Keratinocyte (primary cell): ENCODE data around the gene TEX261. TPM values are rescaled to one million over a fixed set of nuclear protein-coding genes. Genes with fewer than 3 reads are reported as not detected.
A peak's percentile ranks its signal among the peaks of the same experiment; 100 is the strongest.

Source experiments
- DNase-seq: peaks from one replicate; pipeline ENCODE4 v3.0.0-alpha.2; 2011; ENCODE audit warnings: low read depth, missing footprints, low spot score
- FAIRE-seq: peaks from 2 replicates; lab custom pipeline; 2011; peaks lifted over from hg19 to GRCh38; lab: Jason Lieb, UNC
- H2AFZ ChIP-seq: 2 replicates; pipeline ENCODE4 v1.6.0; 2012; ENCODE audit warnings: low read length, control low read depth, inconsistent platforms; ENCODE audit not compliant: control insufficient read depth
- H3K27ac ChIP-seq: 2 replicates; pipeline ENCODE4 v1.5.1; 2011; ENCODE audit warnings: low read length; ENCODE audit not compliant: control insufficient read depth, insufficient read depth
- H3K27me3 ChIP-seq: 3 replicates; pipeline ENCODE4 v1.6.0; 2011; ENCODE audit warnings: low read length; ENCODE audit not compliant: control insufficient read depth, insufficient read depth; ENCODE audit errors: extremely low read depth
- H3K36me3 ChIP-seq, 2 experiments: 2 replicates in 1 of 2; 3 replicates in 1 of 2; pipeline ENCODE4 v1.5.1; 2011; ENCODE audit warnings: low read length in 2 of 2, mild to moderate bottlenecking in 1 of 2; ENCODE audit not compliant: control insufficient read depth in 2 of 2, insufficient read depth in 2 of 2; ENCODE audit errors: extremely low read depth in 1 of 2
- H3K4me1 ChIP-seq: 3 replicates; pipeline ENCODE4 v1.5.1; 2011; ENCODE audit warnings: low read length; ENCODE audit not compliant: control insufficient read depth, insufficient read depth; ENCODE audit errors: extremely low read depth
- H3K4me2 ChIP-seq: 3 replicates; pipeline ENCODE4 v1.6.0; 2011; ENCODE audit warnings: low read depth, low read length; ENCODE audit not compliant: control insufficient read depth, insufficient read depth; ENCODE audit errors: extremely low read depth
- H3K4me3 ChIP-seq, 3 experiments: fragments of 200-600 bp in 1 of 3; sonication (generic) in 1 of 3; 2 replicates in 2 of 3; 3 replicates in 1 of 3; pipeline ENCODE4 v1.5.1; 2011 to 2016; ENCODE audit warnings: low read length in 3 of 3, mild to moderate bottlenecking in 3 of 3, control low read depth in 2 of 3, inconsistent platforms in 1 of 3, low read depth in 1 of 3, mixed read lengths in 1 of 3, mixed run types in 1 of 3, moderate library complexity in 1 of 3; ENCODE audit not compliant: control insufficient read depth in 2 of 3, insufficient read depth in 2 of 3; ENCODE audit errors: extremely low read depth in 1 of 3
- H3K79me2 ChIP-seq: 2 replicates; pipeline ENCODE4 v1.6.0; 2012; ENCODE audit warnings: low read length; ENCODE audit not compliant: control insufficient read depth, insufficient read depth
- H3K9ac ChIP-seq: 3 replicates; pipeline ENCODE4 v1.6.0; 2011; ENCODE audit warnings: low read length; ENCODE audit not compliant: control insufficient read depth, insufficient read depth; ENCODE audit errors: extremely low read depth
- H3K9me1 ChIP-seq: 3 replicates; pipeline ENCODE4 v1.6.0; 2011; ENCODE audit warnings: low read length; ENCODE audit not compliant: control insufficient read depth, insufficient read depth; ENCODE audit errors: extremely low read depth
- H3K9me3 ChIP-seq: 2 replicates; pipeline ENCODE4 v1.5.1; 2012; ENCODE audit warnings: low read depth, low read length; ENCODE audit not compliant: control insufficient read depth
- H4K20me1 ChIP-seq: 3 replicates; pipeline ENCODE4 v1.6.0; 2011; ENCODE audit warnings: low read length; ENCODE audit not compliant: control insufficient read depth, insufficient read depth; ENCODE audit errors: extremely low read depth
- CTCF ChIP-seq, 3 experiments: IDR thresholded peaks in 1 of 3; conservative IDR thresholded peaks in 1 of 3; optimal IDR thresholded peaks in 1 of 3; 2 replicates in 2 of 3; 3 replicates in 1 of 3; pipeline versions ENCODE3 to v1.5.1; 2011; ENCODE audit warnings: low read length in 3 of 3, mild to moderate bottlenecking in 3 of 3, moderate library complexity in 2 of 3, control low read depth in 1 of 3, inconsistent platforms in 1 of 3; ENCODE audit not compliant: insufficient read depth in 2 of 3; ENCODE audit errors: extremely low read depth in 1 of 3
- EZH2 ChIP-seq: IDR thresholded peaks from one replicate; pipeline ENCODE4 v1.6.1; 2012; ENCODE audit warnings: inconsistent platforms, mild to moderate bottlenecking, low read length, moderate library complexity
- dilution Hi-C: fragments of 300-500 bp; cut with MboI; formaldehyde crosslinking; loops from one replicate; pipeline ENCODE4 v1.7.0; 2020; ENCODE audit warnings: low sequenced_read_pairs; ENCODE audit not compliant: extremely low pct_ligation_motif_present
- polyA plus RNA-seq, 5 experiments: library from polyadenylated mRNA; depleted of rRNA in 3 of 5; stranded (reverse) in 3 of 5; stranded (forward) in 1 of 5; unstranded in 1 of 5; fragments of >200 nt; gene quantifications; 1 replicate in 1 of 5; 2 replicates in 3 of 5; 3 replicates in 1 of 5; pipeline versions ENCODE4 v1.2.1 to v1.2.3, GENCODE V29; 2011 to 2012; ENCODE audit warnings: missing spikeins in 2 of 5, low read depth in 1 of 5, low replicate concordance in 1 of 5

The TEX261 gene
- polyA plus RNA-seq, 1 donor (not counting 4 experiments of a cell fraction or from before 2014, with no cell fraction given) = 78.8 TPM

GRCh38 chr2:70979626-70980025 is 15.0 kb downstream of the TEX261 start:
- H3K9me1 ChIP-seq = no peaks in the 10 kb centered on the region
- H3K4me1 ChIP-seq = peaks cover 18% of the 10 kb centered on the region
- dilution Hi-C loops = no loop called here
- no peak for DNase-seq
- FAIRE-seq = no peak
- H2AFZ ChIP-seq = no peak overlapping the region
- no peaks in the 10 kb centered on the region for H3K9me3 ChIP-seq
- H3K36me3 ChIP-seq = peaks cover 0 to 7% of the 10 kb centered on the region in 2 experiments
- H3K79me2 ChIP-seq = no peaks in the 10 kb centered on the region
- H3K4me2 ChIP-seq = no peak overlapping the region
- H3K9ac ChIP-seq = no peak overlapping the region
- no peaks in the 10 kb centered on the region for H3K27me3 ChIP-seq
- no peaks in the 10 kb centered on the region for H4K20me1 ChIP-seq
- no peak overlapping the region for H3K4me3 ChIP-seq
- TF ChIP-seq CTCF (optimal IDR thresholded peaks at IDR 0.05 in 1 of 3, IDR thresholded peaks at IDR 0.05 in 1 of 3, conservative IDR thresholded peaks at IDR 0.05 in 1 of 3; ENCODE audit: extremely low read depth in 1 of 3, insufficient read depth in 2 of 3, low read length in 3 of 3) (no peak), EZH2 (no peak)
- H3K27ac ChIP-seq = no peak overlapping the region

GRCh38 chr2:70979180-70979488 is 15.5 kb downstream of the TEX261 start:
- FAIRE-seq (no peak), DNase-seq (no peak)
- H4K20me1 ChIP-seq = no peaks in the 10 kb centered on the region
- H3K9me1 ChIP-seq = no peaks in the 10 kb centered on the region
- dilution Hi-C loops = no loop called here
- peak overlapping the region; percentile 64 for H3K9ac ChIP-seq
- H3K4me2 ChIP-seq = no peak overlapping the region
- peak overlapping the region in 1 of 3 experiments; percentile 64 for H3K4me3 ChIP-seq
- no peaks in the 10 kb centered on the region for H3K27me3 ChIP-seq
- TF ChIP-seq EZH2 = no peak
- TF ChIP-seq CTCF (optimal IDR thresholded peaks at IDR 0.05 in 1 of 3, IDR thresholded peaks at IDR 0.05 in 1 of 3, conservative IDR thresholded peaks at IDR 0.05 in 1 of 3; ENCODE audit: extremely low read depth in 1 of 3, insufficient read depth in 2 of 3, low read length in 3 of 3) = no peak
- H3K9me3 ChIP-seq = no peaks in the 10 kb centered on the region
- no peak overlapping the region for H3K27ac ChIP-seq
- H2AFZ ChIP-seq = no peak overlapping the region
- H3K4me1 ChIP-seq = peaks cover 18% of the 10 kb centered on the region
- no peaks in the 10 kb centered on the region for H3K79me2 ChIP-seq
- peaks cover 0 to 4% of the 10 kb centered on the region in 2 experiments for H3K36me3 ChIP-seq
